ENCODE data around the gene GSX2.

- TF ChIP-seq DMTF1 (CRISPR knock-in tag; IDR thresholded peaks at IDR 0.05) = no peak
- no peak for TF ChIP-seq TFAP4 (IDR thresholded peaks at IDR 0.05; ENCODE audit: borderline replicate concordance, low read depth)
- no peak for TF ChIP-seq ZBTB7A (CRISPR knock-in tag; IDR thresholded peaks at IDR 0.05)
- TF ChIP-seq POLR2A (IDR thresholded peaks at IDR 0.05; ENCODE audit: insufficient read depth in 1 of 2, low read depth in 2 of 2, low read length in 2 of 2) = no peak
- TF ChIP-seq ZNF281 (CRISPR knock-in tag; IDR thresholded peaks at IDR 0.05; ENCODE audit: borderline replicate concordance) = no peak
- TF ChIP-seq SOX13 (IDR thresholded peaks at IDR 0.05) = no peak
- no peak for TF ChIP-seq SOX13 (CRISPR knock-in tag; conservative IDR thresholded peaks at IDR 0.05 in 1 of 2, IDR thresholded peaks at IDR 0.05 in 1 of 2)
- TF ChIP-seq CREB1 (IDR thresholded peaks at IDR 0.05) = no peak
- TF ChIP-seq CREB1 (CRISPR knock-in tag; IDR thresholded peaks at IDR 0.05) = no peak
- no peak for TF ChIP-seq KAT7 (CRISPR knock-in tag; IDR thresholded peaks at IDR 0.05; ENCODE audit: borderline replicate concordance)
- no peak for TF ChIP-seq ZNF639 (CRISPR knock-in tag; conservative IDR thresholded peaks at IDR 0.05)
- no peak for TF ChIP-seq ZNF274 (CRISPR knock-in tag; IDR thresholded peaks at IDR 0.05)
- no peak for TF ChIP-seq ELK4 (CRISPR knock-in tag; IDR thresholded peaks at IDR 0.05; ENCODE audit: borderline replicate concordance)
- TF ChIP-seq TRIM22 (IDR thresholded peaks at IDR 0.05) = no peak
- no peak for TF ChIP-seq ZNF33B (CRISPR knock-in tag; IDR thresholded peaks at IDR 0.05)
Observed at GRCh38 chr4:54093324-54094240, 6.4 kb upstream of the GSX2 start.

All from HepG2 (cell line).